PC-3 (cell line): ENCODE measurements around the gene GNRHR. TPM values are rescaled to one million over a fixed set of nuclear protein-coding genes. Genes with fewer than 3 reads are reported as not detected.

Experiments used
- ATAC-seq: fragments of 200-7000 bp; cut with Tn5 transposase; 2 replicates; pipeline ENCODE4 v1.9.1; 2020; ENCODE audit warnings: mild to moderate bottlenecking, moderate library complexity
- Bru-seq: library from RNA; stranded (reverse); fragments of 400-500 nt; gene quantifications from one replicate; lab custom pipeline; 2021; lab: Mats Ljungman, UMichigan
- BruChase-seq, 2 experiments: library from RNA; stranded (reverse); fragments of 400-500 nt; gene quantifications; one replicate each; lab custom pipeline; 2021; lab: Mats Ljungman, UMichigan
- BruUV-seq: library from RNA; stranded (reverse); fragments of 400-500 nt; replicated peaks from 2 replicates; lab custom pipeline; 2021; lab: Mats Ljungman, UMichigan
- CTCF ChIA-PET: fragments of 300-600 bp; sonication (Branson Sonifier 250); formaldehyde crosslinking; loops from one replicate; lab custom pipeline; 2022; ENCODE audit warnings: antibody characterized with exemption; lab: Charles Lee
- POLR2A ChIA-PET: fragments of 300-600 bp; sonication (Branson Sonifier 250); formaldehyde crosslinking; loops from one replicate; lab custom pipeline; 2022; ENCODE audit warnings: antibody characterized with exemption; ENCODE audit not compliant: unreplicated experiment; lab: Charles Lee
- DNase-seq: peaks from one replicate; pipeline ENCODE4 v3.0.0-alpha.2; 2015
- H2AFZ ChIP-seq: fragments of 300-600 bp; sonication (generic); 2 replicates; pipeline ENCODE4 v1.6.0; 2016; ENCODE audit warnings: antibody characterized with exemption, low read length
- H3F3A ChIP-seq: fragments of 300-600 bp; sonication (generic); one replicate; pipeline ENCODE4 v1.6.0; 2017; ENCODE audit warnings: antibody characterized with exemption, low read length, control low read depth, mild to moderate bottlenecking; ENCODE audit not compliant: unreplicated experiment
- H3K27ac ChIP-seq: fragments of 300-600 bp; sonication (generic); 2 replicates; pipeline ENCODE4 v1.5.1; 2016; ENCODE audit warnings: mild to moderate bottlenecking, low read length
- H3K27me3 ChIP-seq: fragments of 300-600 bp; sonication (generic); 2 replicates; pipeline ENCODE4 v1.6.1; 2016; ENCODE audit warnings: low read length, mixed read lengths
- H3K36me3 ChIP-seq: fragments of 300-600 bp; sonication (generic); 2 replicates; pipeline ENCODE4 v1.6.1; 2016; ENCODE audit warnings: low read depth, mixed run types, low read length, mixed read lengths
- H3K4me1 ChIP-seq: fragments of 300-600 bp; sonication (generic); 2 replicates; pipeline ENCODE4 v1.5.1; 2016; ENCODE audit warnings: low read length; ENCODE audit not compliant: insufficient read depth
- H3K4me2 ChIP-seq: fragments of 300-600 bp; sonication (generic); 2 replicates; pipeline ENCODE4 v1.6.0; 2016; ENCODE audit warnings: low read length
- H3K4me3 ChIP-seq: fragments of 300-600 bp; sonication (generic); 2 replicates; pipeline ENCODE4 v1.5.1; 2016; ENCODE audit warnings: mild to moderate bottlenecking, low read length, mixed read lengths
- H3K79me2 ChIP-seq: fragments of 300-600 bp; sonication (generic); 2 replicates; pipeline ENCODE4 v1.6.1; 2017; ENCODE audit warnings: low read length, mixed read lengths
- H3K9ac ChIP-seq: fragments of 300-600 bp; sonication (generic); 2 replicates; pipeline ENCODE4 v1.6.0; 2016; ENCODE audit warnings: mild to moderate bottlenecking, low read length
- H3K9me2 ChIP-seq: fragments of 300-600 bp; sonication (generic); replicated peaks from 2 replicates; pipeline ENCODE4 v1.6.1; 2016; ENCODE audit warnings: mixed run types, low read length, mixed read lengths
- H3K9me3 ChIP-seq: fragments of 300-600 bp; sonication (generic); 2 replicates; pipeline ENCODE4 v1.6.1; 2016; ENCODE audit warnings: low read length, mixed read lengths
- H4K20me1 ChIP-seq: fragments of 300-600 bp; sonication (generic); 2 replicates; pipeline ENCODE4 v1.6.1; 2016; ENCODE audit warnings: low read length, mixed read lengths
- CTCF ChIP-seq: fragments of 300-600 bp; sonication (generic); conservative IDR thresholded peaks from 2 replicates; pipeline ENCODE4 v1.5.1; 2017; ENCODE audit warnings: antibody characterized with exemption, low read depth, mild to moderate bottlenecking, low read length
- EZH2 ChIP-seq: fragments of 300-600 bp; sonication (generic); IDR thresholded peaks from one replicate; pipeline ENCODE4 v1.6.1; 2017; ENCODE audit warnings: antibody characterized with exemption, mild to moderate bottlenecking, low read length; ENCODE audit not compliant: unreplicated experiment
- EZH2phosphoT487 ChIP-seq: fragments of 300-600 bp; sonication (generic); IDR thresholded peaks from 2 replicates; pipeline ENCODE4 v1.6.1; 2018; ENCODE audit warnings: mild to moderate bottlenecking, antibody characterized with exemption, low read length, borderline replicate concordance
- intact Hi-C: fragments of 100-400 bp; cut with micrococcal nuclease; formaldehyde crosslinking; loops from 2 replicates; pipeline ENCODE4 v1.9.0; 2023
- long read RNA-seq: library from polyadenylated mRNA; unstranded; transcript quantifications from one replicate; pipeline ENCODE4 v2.0.0, GENCODE V29; 2021; ENCODE audit not compliant: unreplicated experiment
- total RNA-seq: library from RNA; depleted of rRNA; stranded (reverse); fragments of >200 nt; gene quantifications from 2 replicates; pipeline ENCODE4 v1.2.3, GENCODE V29; 2014; rRNA removed

GNRHR gene
- not detected in 2 replicates for total RNA-seq
- not detected for Bru-seq, nascent RNA
- percentile 5 among the genes with signal in this experiment for BruChase-seq, experiment 1, labeled RNA remaining after a 6-hour chase
- BruChase-seq, experiment 2, labeled RNA remaining after a 2-hour chase = not detected
- long read RNA-seq = 0 reads

- H3K36me3 ChIP-seq = no peaks in the 10 kb centered on the region
- intact Hi-C loops = no loop called here
- no peak within 1 kb of the TSS for H3K9ac ChIP-seq
- no TSS peak for BruUV-seq
- no peaks in the 10 kb centered on the region for H4K20me1 ChIP-seq
- no peaks in the 10 kb centered on the region for H3K79me2 ChIP-seq
- peaks cover 11% of the 10 kb centered on the region for H3K4me1 ChIP-seq
- ATAC-seq = no peak
- no peaks in the 10 kb centered on the region for H3K27me3 ChIP-seq
- TF ChIP-seq EZH2phosphoT487 = no peak
- no peak for TF ChIP-seq EZH2
- TF ChIP-seq CTCF = no peak
- H3F3A ChIP-seq = no peaks in the 10 kb centered on the region
- ChIA-PET POLR2A (no interaction called here), CTCF (no interaction called here)
- H3K9me3 ChIP-seq = no peaks in the 10 kb centered on the region
- no peak within 1 kb of the TSS for H3K27ac ChIP-seq
- no peak within 1 kb of the TSS for H3K4me3 ChIP-seq
- no peak within 1 kb of the TSS for H3K4me2 ChIP-seq
- no peak within 1 kb of the TSS for H2AFZ ChIP-seq
- no peak for DNase-seq
- H3K9me2 ChIP-seq = no peaks in the 10 kb centered on the region
Observed at GRCh38 chr4:67754288-67754687, at the start of gene GNRHR. Gene GNRHR (minus strand): TSS chr4:67754388. CDS start chr4:67754335, 53 bp downstream.

- H3K4me1 ChIP-seq = no peaks in the 10 kb centered on the region
- H3K4me2 ChIP-seq = no peak overlapping the region
- no peaks in the 10 kb centered on the region for H4K20me1 ChIP-seq
- H3K9ac ChIP-seq = no peak overlapping the region
- ChIA-PET CTCF (no interaction called here), POLR2A (no interaction called here)
- H3K9me2 ChIP-seq = no peaks in the 10 kb centered on the region
- intact Hi-C loops = no loop called here
- no peaks in the 10 kb centered on the region for H3F3A ChIP-seq
- no peaks in the 10 kb centered on the region for H3K27me3 ChIP-seq
- H3K27ac ChIP-seq = no peak overlapping the region
- no peaks in the 10 kb centered on the region for H3K9me3 ChIP-seq
- H3K36me3 ChIP-seq = no peaks in the 10 kb centered on the region
- H2AFZ ChIP-seq = no peak overlapping the region
- DNase-seq (no peak), ATAC-seq (no peak)
- no peaks in the 10 kb centered on the region for H3K79me2 ChIP-seq
- no TSS peak for BruUV-seq
- no peak overlapping the region for H3K4me3 ChIP-seq
- TF ChIP-seq CTCF = no peak
- no peak for TF ChIP-seq EZH2phosphoT487
- TF ChIP-seq EZH2 = no peak
Observed at GRCh38 chr4:67796810-67797209, 42.6 kb upstream of the GNRHR start.

GRCh38 chr4:67790721-67791120 is 36.5 kb upstream of the GNRHR start:
- no peaks in the 10 kb centered on the region for H3F3A ChIP-seq
- H3K36me3 ChIP-seq = no peaks in the 10 kb centered on the region
- no peak overlapping the region for H3K9ac ChIP-seq
- H3K4me3 ChIP-seq = no peak overlapping the region
- H3K27ac ChIP-seq = no peak overlapping the region
- ATAC-seq (no peak), DNase-seq (no peak)
- H3K27me3 ChIP-seq = no peaks in the 10 kb centered on the region
- no peak overlapping the region for H3K4me2 ChIP-seq
- intact Hi-C loops = no loop called here
- CTCF ChIA-PET = no interaction called here
- H3K9me2 ChIP-seq = no peaks in the 10 kb centered on the region
- no peaks in the 10 kb centered on the region for H3K9me3 ChIP-seq
- peaks cover 2% of the 10 kb centered on the region; the same call in 1 of the 2 replicates for H3K4me1 ChIP-seq
- BruUV-seq = no TSS peak
- POLR2A ChIA-PET = no interaction called here
- no peak overlapping the region for H2AFZ ChIP-seq
- H4K20me1 ChIP-seq = no peaks in the 10 kb centered on the region
- TF ChIP-seq CTCF (no peak), EZH2 (no peak), EZH2phosphoT487 (no peak)
- no peaks in the 10 kb centered on the region for H3K79me2 ChIP-seq
